Mucosa of rectum (tissue), 2 donors: Measurements from ENCODE around the gene SRL.
A peak's percentile ranks its signal among the peaks of the same experiment; 100 is the strongest.
"Not testable (repeated sequence)": the region's sequence is repeated elsewhere in the genome, so short reads cannot be mapped to it uniquely, and the experiment has no call there.

ENCODE experiments used
- H3K27ac ChIP-seq, 2 donors: one replicate each; pipeline ENCODE4 v1.7.0; 2013; ENCODE audit warnings: inconsistent platforms in 2 of 2, low read depth in 2 of 2, low read length in 2 of 2
- H3K27me3 ChIP-seq, 2 donors: one replicate each; pipeline ENCODE4 v1.7.0; 2013; ENCODE audit warnings: low read length in 2 of 2; ENCODE audit not compliant: control insufficient read depth in 2 of 2, insufficient read depth in 2 of 2
- H3K36me3 ChIP-seq, 2 donors: one replicate each; pipeline ENCODE4 v1.7.0; 2013; ENCODE audit warnings: low read length in 2 of 2; ENCODE audit not compliant: control insufficient read depth in 2 of 2, insufficient read depth in 2 of 2
- H3K4me1 ChIP-seq, 2 donors: one replicate each; pipeline ENCODE4 v1.7.0; 2013; ENCODE audit warnings: low read length in 2 of 2, mild to moderate bottlenecking in 1 of 2; ENCODE audit not compliant: control insufficient read depth in 2 of 2, insufficient read depth in 2 of 2
- H3K4me3 ChIP-seq, 2 donors: one replicate each; pipeline ENCODE4 v1.7.0; 2013; ENCODE audit warnings: low read length in 2 of 2
- H3K9ac ChIP-seq, 2 donors: one replicate each; pipeline ENCODE4 v1.7.0; 2013; ENCODE audit warnings: low read length in 2 of 2, low read depth in 1 of 2, mild to moderate bottlenecking in 1 of 2
- H3K9me3 ChIP-seq, 2 donors: one replicate each; pipeline ENCODE4 v1.7.0; 2013; ENCODE audit warnings: low read length in 2 of 2; ENCODE audit not compliant: control insufficient read depth in 2 of 2
- donor health status: healthy.
- donor health status: Normal muscosa, but diverticular disease.

Gene SRL

DNA sequence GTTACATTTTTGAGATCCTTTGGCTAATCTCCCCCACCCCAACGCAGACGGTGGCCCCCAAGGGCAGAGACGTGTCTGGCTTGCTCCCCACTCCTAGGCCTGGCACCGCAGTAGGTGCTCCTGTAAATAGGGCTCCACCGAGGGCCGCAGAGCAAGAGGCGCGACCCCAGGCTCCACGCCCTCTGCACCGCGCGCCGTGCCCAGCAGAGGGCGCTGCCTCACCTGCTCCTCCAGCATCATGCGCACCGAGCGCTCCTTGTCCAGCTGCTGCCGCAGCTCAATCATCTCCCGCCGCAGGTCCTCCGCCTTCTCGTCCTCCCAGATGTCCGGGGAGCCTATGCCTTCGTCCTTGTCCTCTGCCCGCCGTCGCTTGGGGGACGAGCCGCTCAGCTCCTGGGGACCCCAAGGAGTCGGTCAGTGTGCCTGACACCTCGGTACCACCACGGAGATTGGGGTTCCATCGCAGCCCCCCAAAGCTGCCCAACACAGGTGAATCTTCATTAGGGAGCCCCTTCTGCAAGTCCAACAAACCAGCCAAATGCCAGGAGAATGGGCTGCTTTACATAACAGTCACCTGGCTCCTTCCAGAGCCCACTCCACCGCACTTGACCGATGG, 19.8 kb upstream of the SRL start:
- peaks cover 4 to 6% of the 10 kb centered on the region in 2 donors for H3K36me3 ChIP-seq
- no peak overlapping the region for H3K27ac ChIP-seq
- no peaks in the 10 kb centered on the region for H3K27me3 ChIP-seq
- H3K9ac ChIP-seq, result no peak overlapping the region
- no peak overlapping the region for H3K4me3 ChIP-seq
- peaks cover 16 to 19% of the 10 kb centered on the region in 2 donors for H3K4me1 ChIP-seq
- no peaks in the 10 kb centered on the region for H3K9me3 ChIP-seq

DNA sequence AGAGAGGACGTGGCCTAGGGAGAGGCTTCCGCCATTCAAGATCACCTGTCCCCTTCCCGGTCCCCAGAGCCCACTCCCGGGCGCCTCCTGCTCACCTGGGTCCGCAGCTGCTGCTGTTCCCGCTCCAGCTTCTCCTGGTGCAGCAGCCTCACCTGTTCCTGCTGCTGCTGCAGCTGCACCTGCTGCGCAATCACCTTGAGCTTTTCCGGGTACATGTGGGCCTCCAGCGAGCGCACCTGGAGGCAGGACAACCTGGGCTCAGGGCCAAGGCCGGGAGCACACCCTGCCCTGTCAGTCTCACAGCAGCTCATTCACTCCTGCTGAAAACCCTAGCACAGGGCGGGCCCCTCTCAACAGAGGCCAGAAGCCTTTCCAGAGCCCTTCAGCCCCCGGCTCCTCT, 18.5 kb upstream of the SRL start:
- Histone ChIP-seq H3K36me3 (peaks cover 4 to 6% of the 10 kb centered on the region in 2 donors), H3K27ac (peak overlapping the region; percentile 38 to 76)

DNA sequence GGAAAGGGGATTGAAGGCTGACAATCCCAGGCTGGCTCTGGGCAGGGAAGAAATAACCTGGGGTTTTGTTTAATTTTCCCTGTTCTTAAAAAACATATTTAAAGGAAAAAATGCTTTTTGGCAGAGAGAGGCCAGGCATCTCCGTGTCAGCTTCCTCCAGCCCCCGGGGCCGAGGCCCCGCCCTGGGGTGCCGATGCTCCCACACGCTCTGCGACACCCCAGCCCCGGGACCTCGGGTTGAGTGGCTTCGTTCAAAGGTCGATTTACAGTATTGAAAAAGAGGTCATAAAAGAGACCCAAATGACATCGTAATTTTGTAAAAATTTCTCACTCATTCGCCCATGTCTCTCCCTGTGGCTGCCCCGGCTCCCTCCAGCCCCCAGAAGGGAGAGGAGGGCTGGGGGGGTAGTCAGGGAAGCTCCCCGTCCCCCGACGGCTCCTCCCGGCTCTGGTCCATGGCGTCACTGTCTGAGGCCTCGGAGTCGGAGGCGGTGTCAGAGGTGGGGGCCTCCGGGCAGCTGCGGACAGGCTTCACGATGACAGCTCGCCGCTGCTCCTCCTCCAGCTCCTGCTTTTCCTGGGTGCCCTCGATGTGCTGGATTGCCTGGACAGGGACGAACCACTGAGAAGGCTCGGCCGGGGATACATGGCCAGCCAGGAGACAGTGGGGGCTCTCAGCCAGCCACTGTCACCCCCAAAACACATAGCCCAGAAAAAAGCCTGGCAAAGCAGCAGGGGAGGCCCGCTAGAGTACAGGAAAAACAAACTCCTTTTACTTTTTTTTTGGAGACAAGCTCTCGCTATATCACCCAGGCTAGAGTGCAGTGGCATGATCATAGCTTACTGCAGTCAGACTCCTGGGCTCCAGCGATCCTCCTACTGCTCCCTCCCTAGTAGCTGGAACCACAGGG, 16.0 kb upstream of the SRL start:
- Histone ChIP-seq H3K36me3 (peaks cover 4 to 6% of the 10 kb centered on the region in 2 donors), H3K4me3 (no peak overlapping the region), H3K27me3 (no peaks in the 10 kb centered on the region), H3K27ac (peak overlapping the region; percentile 16 to 27), H3K9ac (no peak overlapping the region), H3K4me1 (peaks cover 4 to 11% of the 10 kb centered on the region in 2 donors), H3K9me3 (no peaks in the 10 kb centered on the region)

More for the DNA sequence above, 18.5 kb upstream of the SRL start:
- no peak overlapping the region for H3K9ac ChIP-seq
- H3K4me3 ChIP-seq, result peak overlapping the region; percentile 34 to 52
- peaks cover 13 to 19% of the 10 kb centered on the region in 2 donors for H3K4me1 ChIP-seq
- H3K9me3 ChIP-seq, result no peaks in the 10 kb centered on the region
- no peaks in the 10 kb centered on the region for H3K27me3 ChIP-seq

DNA sequence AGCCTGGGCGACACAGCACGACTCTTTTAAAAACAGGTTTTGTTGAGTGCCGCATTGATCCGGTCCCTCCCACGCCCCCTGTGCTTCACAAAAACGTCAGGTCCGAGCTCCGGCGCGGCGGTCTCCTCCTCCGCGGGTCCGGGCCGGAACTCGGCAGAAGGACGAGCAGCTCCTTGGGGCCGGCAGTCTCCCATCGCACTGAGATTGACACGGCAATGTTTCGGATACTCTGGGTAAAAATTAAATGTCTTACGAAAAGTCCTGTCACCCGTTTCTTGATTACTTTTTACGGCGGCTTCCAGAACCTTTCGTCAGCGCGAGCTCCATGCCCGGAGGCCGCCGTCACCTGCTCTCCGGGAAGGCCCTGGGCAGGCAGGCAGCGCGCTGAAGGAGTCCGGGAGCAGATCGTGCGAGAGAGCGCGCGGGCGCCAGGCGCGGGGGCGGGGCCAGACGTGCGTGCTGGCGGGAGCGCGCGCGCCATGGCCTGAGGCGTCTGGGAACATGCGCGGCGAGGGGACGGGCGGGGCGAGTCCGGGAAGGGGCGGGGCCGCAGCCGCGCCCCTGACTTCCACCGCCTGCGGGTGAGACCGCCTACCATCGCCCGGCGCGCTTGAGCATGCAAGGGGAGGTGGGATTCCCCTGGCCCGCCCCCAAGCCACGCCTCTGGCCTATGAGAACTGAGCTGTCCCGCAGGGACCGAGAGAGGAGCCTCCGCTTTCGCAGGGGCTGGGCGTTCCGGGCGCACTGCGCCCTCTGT, 11.7 kb upstream of the SRL start:
- H3K27me3 ChIP-seq, result no peaks in the 10 kb centered on the region
- H3K36me3 ChIP-seq, result no peaks in the 10 kb centered on the region
- H3K4me3 ChIP-seq, result peak overlapping the region; percentile 73 to 81
- H3K9me3 ChIP-seq, result no peaks in the 10 kb centered on the region
- peak overlapping the region; percentile 90 to 95 for H3K27ac ChIP-seq
- H3K9ac ChIP-seq, result peak overlapping the region; percentile 81 to 96
- no peaks in the 10 kb centered on the region for H3K4me1 ChIP-seq

DNA sequence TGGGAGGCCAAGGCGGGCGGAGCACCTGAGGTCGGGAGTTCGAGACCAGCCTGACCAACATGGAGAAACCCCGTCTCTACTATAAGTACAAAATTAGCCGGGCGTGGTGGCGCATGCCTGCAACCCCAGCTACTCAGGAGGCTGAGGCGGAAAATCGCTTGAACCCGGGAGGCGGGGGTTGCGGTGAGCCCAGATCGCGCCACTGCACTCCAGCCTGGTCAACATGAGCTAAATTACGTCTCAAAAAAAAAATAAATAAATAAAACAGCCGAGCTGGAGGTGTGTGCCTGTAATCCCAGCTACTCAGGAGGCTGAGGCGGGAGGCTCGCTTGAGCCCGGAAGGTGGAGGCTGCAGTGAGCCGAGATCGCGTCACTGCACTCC, 11.1 kb upstream of the SRL start:
- H3K27me3 ChIP-seq, H3K4me1 ChIP-seq, H3K36me3 ChIP-seq, H3K9me3 ChIP-seq: not testable (repeated sequence)
- Histone ChIP-seq H3K9ac (peak overlapping the region; percentile 81 to 96), H3K4me3 (peak overlapping the region; percentile 73 to 81), H3K27ac (peak overlapping the region; percentile 90 to 95)

DNA sequence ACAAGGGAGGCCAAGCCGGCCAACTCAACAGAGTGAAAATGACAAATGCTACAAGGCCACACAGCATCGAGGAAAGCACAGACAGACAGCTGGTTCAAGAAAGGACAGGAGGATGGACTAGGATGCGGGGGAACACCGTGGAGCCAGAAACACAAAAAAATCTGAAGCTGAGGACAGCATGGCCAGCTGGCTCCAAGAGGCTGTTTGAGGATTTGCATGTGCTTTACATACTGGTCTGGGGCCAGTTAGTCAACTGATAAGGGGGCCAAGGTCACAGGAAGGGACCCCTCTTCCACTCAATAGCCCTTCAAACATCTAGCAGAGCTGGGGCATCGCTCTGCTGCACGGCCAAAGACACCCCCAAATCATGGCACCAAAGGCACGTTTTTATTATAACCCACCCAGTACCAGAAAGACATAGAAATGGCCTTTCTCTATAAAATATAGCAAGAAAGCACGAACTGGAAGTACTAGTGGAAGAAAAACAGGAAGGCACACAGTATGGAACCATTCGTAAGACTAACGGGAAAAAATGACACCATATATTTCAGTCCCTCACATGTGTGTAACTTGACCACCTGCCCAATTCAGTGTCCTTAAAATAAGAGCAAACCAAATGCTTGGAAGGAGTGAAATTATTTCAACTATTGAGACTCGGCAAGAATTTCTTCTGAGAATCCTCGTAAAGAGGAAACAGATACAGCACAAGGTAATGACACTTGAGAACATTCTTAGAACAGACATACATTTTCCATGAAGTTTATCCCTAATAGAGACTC, 7.8 kb upstream of the SRL start:
- Histone ChIP-seq H3K9ac (no peak overlapping the region), H3K4me3 (no peak overlapping the region), H3K4me1 (peaks cover 0 to 3% of the 10 kb centered on the region in 2 donors), H3K27me3 (no peaks in the 10 kb centered on the region), H3K36me3 (no peaks in the 10 kb centered on the region), H3K9me3 (no peaks in the 10 kb centered on the region), H3K27ac (no peak overlapping the region)

DNA sequence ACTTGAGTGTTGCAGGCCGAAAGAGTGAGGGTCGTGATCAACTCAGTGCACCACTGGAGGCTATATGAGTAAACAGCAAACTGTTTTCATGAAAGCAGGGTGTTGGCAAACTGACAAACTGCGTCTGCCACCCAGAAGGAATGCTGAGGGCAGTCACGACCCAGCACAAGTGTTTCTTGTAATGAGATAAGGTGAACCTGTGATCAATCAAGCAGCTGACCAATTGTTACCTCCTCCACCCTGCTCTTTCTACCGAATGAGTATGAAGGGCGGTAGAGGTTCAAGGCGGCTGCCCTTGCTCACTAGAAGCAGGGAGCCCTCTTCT, 5.5 kb upstream of the SRL start:
- H3K27ac ChIP-seq, result no peak overlapping the region
- peaks cover 0 to 5% of the 10 kb centered on the region in 2 donors for H3K4me1 ChIP-seq

DNA sequence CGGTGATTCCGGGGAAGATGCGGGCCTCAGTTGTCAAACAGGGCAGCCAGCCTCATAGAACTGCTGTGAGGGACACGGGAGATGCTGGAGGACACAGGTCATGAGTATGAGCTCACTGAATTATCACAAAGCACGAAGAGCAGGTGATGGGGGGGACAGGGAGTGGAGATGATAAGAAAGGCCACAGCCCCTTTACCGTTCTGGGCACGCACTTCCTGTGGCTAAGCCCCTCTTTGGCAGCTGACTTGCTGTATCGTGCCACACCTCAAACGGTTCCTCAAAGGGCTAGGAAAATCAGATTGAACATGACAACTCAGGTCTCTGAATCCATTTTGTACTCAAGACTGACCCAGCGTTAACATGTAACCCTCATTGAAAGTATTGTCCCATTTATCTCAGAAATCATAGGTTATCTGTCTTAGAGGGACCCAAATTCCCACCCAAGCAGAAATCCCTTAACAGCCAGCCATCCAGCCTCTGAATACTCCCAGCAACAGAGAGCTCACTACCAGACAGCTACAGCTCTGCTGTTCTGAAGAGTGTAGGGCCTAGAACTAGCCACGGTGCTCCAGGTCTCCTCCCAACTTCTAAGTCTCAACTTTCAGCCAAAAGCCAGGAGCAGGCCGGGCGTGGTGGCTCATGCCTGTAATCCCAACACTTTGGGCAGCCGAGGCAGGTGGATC, 5.0 kb upstream of the SRL start:
- no peaks in the 10 kb centered on the region for H3K9me3 ChIP-seq

More for the DNA sequence above, 5.5 kb upstream of the SRL start:
- Histone ChIP-seq H3K4me3 (no peak overlapping the region), H3K9ac (no peak overlapping the region), H3K27me3 (no peaks in the 10 kb centered on the region), H3K36me3 (no peaks in the 10 kb centered on the region), H3K9me3 (no peaks in the 10 kb centered on the region)

DNA sequence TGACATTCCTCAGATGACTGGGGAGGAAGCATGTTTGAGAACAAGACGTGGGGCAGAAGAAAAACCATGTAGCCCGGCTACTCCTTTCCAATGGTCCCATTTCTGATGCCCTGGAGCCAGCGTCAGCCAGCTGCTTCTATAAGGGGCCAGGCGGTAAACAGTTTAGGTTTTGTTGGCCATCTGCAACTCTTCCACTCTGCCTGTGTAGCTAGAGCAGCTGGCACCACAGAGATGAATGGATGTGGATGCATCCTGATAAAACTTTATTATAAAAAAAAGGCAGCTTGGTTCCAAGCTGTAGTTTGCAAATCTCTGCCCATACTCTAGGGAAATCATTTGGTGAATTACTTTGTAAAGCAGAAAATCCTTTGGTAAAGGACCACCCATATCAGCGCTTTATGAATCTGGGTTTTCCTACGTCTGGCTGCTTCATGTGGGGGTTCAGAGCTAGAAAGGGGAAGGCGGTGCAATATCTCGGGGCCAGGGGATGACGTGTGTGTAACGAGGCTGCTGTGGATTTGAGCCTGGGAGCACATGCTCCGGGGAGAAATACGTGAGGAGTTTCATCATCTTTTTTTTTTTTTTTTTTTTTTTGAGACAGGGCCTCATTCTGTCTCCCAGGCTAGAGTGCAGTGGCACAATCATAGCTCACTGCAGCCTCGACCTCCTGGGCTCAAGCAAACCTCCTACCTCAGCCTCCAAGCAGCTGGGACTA, 3.4 kb upstream of the SRL start:
- Histone ChIP-seq H3K4me3 (no peak overlapping the region), H3K4me1 (peaks cover 0 to 6% of the 10 kb centered on the region in 2 donors), H3K9me3 (no peaks in the 10 kb centered on the region), H3K36me3 (no peaks in the 10 kb centered on the region), H3K27ac (no peak overlapping the region), H3K27me3 (no peaks in the 10 kb centered on the region), H3K9ac (no peak overlapping the region)

More for the DNA sequence above, 5.0 kb upstream of the SRL start:
- no peaks in the 10 kb centered on the region for H3K36me3 ChIP-seq
- peaks cover 0 to 6% of the 10 kb centered on the region in 2 donors for H3K4me1 ChIP-seq
- no peaks in the 10 kb centered on the region for H3K27me3 ChIP-seq
- no peak overlapping the region for H3K4me3 ChIP-seq
- H3K9ac ChIP-seq, result no peak overlapping the region
- no peak overlapping the region for H3K27ac ChIP-seq
